ENCODE data around the gene AMOT.

Gene AMOT, protein sequence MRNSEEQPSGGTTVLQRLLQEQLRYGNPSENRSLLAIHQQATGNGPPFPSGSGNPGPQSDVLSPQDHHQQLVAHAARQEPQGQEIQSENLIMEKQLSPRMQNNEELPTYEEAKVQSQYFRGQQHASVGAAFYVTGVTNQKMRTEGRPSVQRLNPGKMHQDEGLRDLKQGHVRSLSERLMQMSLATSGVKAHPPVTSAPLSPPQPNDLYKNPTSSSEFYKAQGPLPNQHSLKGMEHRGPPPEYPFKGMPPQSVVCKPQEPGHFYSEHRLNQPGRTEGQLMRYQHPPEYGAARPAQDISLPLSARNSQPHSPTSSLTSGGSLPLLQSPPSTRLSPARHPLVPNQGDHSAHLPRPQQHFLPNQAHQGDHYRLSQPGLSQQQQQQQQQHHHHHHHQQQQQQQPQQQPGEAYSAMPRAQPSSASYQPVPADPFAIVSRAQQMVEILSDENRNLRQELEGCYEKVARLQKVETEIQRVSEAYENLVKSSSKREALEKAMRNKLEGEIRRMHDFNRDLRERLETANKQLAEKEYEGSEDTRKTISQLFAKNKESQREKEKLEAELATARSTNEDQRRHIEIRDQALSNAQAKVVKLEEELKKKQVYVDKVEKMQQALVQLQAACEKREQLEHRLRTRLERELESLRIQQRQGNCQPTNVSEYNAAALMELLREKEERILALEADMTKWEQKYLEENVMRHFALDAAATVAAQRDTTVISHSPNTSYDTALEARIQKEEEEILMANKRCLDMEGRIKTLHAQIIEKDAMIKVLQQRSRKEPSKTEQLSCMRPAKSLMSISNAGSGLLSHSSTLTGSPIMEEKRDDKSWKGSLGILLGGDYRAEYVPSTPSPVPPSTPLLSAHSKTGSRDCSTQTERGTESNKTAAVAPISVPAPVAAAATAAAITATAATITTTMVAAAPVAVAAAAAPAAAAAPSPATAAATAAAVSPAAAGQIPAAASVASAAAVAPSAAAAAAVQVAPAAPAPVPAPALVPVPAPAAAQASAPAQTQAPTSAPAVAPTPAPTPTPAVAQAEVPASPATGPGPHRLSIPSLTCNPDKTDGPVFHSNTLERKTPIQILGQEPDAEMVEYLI

DNA sequence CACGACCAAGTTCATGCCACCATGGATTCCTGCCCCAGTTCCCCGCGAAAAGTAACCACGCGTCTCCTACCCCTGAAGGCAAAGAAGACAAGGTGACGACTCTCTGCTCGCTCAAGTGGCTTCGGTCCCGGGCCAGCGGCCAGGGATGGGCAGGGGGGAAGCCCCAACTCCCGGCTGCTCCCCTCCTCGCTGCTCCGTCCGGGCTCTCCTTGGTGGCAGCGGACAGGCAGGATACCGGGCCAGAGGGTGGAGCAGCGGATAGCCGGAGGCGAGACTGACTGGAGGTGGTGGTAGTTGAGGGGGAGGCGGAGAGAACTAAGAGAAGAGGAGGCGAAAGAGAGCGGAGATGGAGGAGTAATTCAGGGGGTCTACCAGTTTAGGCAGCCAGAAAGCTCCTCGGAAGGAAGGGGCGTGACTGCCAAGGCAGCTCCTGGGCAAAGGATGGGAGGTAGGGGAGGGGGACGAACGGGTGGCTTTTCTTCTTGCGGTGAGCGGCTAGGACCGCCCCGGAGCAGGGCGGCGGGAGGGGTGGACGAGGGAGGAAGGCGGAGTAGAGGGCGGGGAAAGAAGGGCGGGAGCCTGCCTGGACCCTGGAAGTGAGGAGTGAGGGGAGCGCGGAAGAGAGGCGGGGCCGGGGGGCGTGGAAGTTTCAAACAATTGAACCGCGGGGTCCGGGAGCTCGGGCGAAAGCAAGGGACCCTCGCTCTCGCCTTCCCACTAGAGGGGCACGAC lies at the start of gene AMOT:
Gene AMOT (minus strand): TSS at position 450 of the 732 bp plus-strand sequence. CDS start 17,705 bp downstream, outside the sequence.
- TF ChIP-seq GATA2 (IDR thresholded peaks at IDR 0.05; ENCODE audit: low read depth, low read length) (no peak), GATA3 (IDR thresholded peaks at IDR 0.05; ENCODE audit: low read depth, low read length) (no peak)

DNA sequence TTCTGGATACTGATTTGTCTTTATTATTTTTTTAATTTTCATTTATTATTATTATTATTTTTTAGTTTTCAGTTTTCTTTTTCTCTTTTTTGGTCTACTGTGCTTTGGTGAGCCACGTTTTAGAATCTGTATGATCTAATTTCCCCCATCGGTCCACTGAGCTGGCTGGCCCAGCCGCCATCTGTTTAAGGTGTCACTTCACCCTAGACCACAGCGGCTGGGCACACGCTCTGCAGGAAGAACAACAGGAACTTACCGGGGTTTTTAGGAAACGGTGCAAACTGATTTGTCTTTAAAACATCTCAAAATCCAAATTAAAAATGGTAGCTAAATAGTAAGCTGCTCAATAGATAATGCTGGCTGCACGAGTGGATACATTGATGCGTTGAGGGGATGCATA lies 48.8 kb upstream of the AMOT start:
- TF ChIP-seq GATA2 (IDR thresholded peaks at IDR 0.05; ENCODE audit: low read depth, low read length) (no peak), GATA3 (IDR thresholded peaks at IDR 0.05; ENCODE audit: low read depth, low read length) (no peak)

DNA sequence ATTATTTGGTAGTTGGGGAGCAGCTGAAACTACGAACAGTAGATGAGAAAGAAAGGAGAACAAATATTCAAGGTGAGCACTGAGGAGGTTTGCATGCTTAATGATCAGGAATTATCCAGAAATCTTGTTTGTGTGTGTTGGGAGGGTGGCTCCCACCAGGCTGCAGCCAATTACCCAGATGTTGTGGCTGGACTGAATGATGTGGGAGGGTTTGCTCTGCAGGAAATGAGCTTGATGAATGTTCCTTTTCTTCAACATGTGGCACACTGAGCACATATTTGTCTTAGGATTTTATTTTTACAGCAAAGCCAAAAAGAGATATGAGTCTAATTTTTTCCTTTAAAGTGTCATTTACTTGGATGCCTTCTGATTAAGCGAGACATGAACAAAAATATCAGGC lies 48.3 kb upstream of the AMOT start:
- no peak for TF ChIP-seq GATA2 (IDR thresholded peaks at IDR 0.05; ENCODE audit: low read depth, low read length)
- TF ChIP-seq GATA3 (IDR thresholded peaks at IDR 0.05; ENCODE audit: low read depth, low read length), result no peak

DNA sequence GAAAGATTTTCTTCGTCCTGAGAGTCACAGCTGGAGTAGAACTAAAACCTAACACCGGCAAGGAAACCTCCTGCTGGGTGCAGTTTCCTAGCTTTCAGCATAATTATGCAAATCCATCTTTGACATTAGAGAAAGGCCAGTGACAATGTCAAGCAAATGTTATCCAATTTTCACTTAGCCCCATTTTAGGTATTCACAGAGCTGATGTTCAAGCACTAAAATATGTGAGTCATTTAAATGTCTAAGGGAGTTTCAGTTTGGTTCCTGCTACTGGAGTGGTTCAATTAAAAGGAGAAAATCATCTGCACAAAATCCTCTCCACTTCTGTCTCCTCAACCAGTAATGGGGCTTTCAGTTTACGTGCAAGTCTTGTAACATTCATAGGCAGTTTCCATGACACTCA lies 37.1 kb upstream of the AMOT start:
- no peak for TF ChIP-seq GATA3 (IDR thresholded peaks at IDR 0.05; ENCODE audit: low read depth, low read length)
- TF ChIP-seq GATA2 (IDR thresholded peaks at IDR 0.05; ENCODE audit: low read depth, low read length), result no peak

DNA sequence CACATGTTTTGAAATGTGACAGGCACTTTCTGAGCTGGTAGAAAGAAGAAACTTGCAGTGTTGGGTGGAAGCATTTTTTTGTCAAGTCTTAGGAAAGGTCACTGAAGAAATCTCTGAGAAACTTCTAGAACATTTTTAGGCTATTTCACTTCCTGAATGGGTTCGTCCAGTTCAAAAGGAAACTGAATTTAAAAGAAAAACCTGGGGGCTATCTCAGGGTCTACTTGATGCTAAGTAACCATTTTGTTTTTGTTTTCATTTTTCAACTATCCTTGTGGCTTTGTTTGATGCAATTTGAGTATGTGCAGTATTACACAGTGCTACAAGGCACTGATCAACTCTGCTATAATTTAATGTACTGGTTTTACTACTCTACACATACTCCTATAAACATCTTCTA lies 34.0 kb upstream of the AMOT start:
- TF ChIP-seq GATA2 (IDR thresholded peaks at IDR 0.05; ENCODE audit: low read depth, low read length), result no peak
- no peak for TF ChIP-seq GATA3 (IDR thresholded peaks at IDR 0.05; ENCODE audit: low read depth, low read length)

DNA sequence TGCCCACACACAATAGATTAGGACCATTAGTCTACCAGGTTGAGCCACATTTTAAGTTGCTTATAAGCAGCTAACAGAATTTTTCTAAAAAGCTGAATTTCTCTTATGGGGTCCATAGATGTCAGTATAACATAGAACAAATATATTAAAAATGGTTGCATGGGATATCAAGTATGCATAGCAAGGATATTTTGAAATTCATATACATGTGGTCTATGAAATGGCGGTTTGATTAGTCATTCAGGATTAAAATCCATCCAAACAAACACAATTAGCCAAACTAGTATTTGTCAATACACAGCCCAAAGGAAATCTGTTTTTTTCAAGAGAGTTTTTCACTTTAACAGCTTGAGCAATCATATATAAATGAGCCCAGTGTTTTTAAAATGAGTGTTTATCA lies 33.5 kb upstream of the AMOT start:
- TF ChIP-seq GATA3 (IDR thresholded peaks at IDR 0.05; ENCODE audit: low read depth, low read length), result no peak
- no peak for TF ChIP-seq GATA2 (IDR thresholded peaks at IDR 0.05; ENCODE audit: low read depth, low read length)

DNA sequence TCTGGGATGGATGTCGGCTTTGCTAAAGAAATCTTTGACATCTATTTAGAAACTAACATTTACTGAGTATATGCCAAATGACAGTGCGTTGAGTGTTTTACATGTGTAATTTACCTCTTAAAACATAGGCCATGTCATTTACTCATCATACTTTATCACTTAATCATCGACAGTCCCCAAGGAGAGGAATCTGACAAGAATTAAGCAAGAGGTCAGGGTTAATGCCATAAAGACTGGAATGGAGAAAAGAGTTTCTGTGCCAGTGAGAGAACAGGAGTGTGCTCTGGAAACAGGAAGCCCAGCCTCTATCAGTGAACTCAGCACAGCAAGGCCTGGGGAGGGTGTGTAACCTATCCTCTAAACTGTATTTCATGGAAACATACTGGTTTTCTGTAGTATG lies 28.0 kb upstream of the AMOT start:
- TF ChIP-seq GATA2 (IDR thresholded peaks at IDR 0.05; ENCODE audit: low read depth, low read length), result no peak
- TF ChIP-seq GATA3 (IDR thresholded peaks at IDR 0.05; ENCODE audit: low read depth, low read length), result no peak

DNA sequence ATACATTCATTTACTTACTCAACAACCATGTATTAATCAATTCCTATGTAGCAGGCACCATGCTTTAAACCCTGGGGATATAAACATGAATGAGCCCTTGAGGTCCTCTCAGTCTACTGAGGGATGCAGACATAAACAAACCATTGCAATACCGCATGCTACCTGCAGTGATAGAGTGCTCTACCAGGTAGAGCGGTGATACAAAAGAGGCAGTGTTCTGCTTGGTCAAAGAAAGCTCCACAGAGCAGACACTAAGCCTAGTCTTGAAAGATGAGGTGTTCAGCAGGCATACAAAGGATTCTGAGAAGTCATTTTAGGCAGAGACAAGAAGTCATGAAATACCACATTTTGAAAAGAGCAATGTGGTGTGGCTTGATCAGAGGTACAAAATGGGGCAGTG lies 26.9 kb upstream of the AMOT start:
- TF ChIP-seq GATA3 (IDR thresholded peaks at IDR 0.05; ENCODE audit: low read depth, low read length) (no peak), GATA2 (IDR thresholded peaks at IDR 0.05; ENCODE audit: low read depth, low read length) (no peak)

DNA sequence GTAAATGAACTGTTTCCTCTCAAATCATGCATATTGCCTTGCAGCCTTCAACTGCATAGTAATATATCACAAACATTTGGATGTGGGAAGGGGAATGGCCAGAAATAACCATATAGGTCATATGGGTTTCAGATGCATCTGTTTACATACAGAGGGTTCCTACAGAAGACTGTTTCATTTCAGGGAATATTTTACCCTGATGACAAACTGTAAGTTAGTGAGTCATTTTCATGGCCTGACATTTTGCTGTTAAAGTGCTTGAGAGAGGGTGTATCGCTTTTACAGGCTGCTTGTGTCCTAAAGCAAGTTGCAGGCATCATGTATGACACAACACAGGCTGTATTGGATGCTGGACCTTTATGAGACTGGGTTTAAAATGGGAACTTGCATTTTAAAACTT lies 25.5 kb upstream of the AMOT start:
- no peak for TF ChIP-seq GATA2 (IDR thresholded peaks at IDR 0.05; ENCODE audit: low read depth, low read length)
- no peak for TF ChIP-seq GATA3 (IDR thresholded peaks at IDR 0.05; ENCODE audit: low read depth, low read length)

DNA sequence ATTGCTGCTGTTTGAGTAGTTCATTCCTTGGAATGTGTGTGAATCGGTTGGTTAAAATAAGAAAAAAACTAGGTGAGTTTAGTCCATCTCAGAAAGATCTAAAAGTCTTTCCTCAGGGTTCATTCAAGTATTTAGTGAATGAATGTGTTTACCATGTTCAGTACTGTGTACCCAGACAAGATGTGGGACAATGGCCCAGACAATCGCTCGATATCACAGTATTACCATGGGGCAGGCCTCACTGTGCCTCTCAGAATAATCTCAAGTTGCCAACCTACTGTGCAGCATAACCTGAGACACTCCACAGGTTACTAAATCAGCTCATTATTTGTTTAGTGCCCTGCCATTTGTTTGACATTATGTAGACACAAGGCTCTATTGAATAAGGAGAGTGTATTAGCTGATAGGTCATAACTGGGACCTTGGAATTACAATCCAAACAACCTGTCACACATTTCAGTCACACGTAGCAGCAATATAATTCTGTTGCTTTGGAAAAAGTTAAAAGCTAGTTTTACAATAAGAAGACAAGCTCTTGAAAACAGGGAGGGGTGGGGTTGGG lies 24.9 kb upstream of the AMOT start:
- TF ChIP-seq GATA3 (IDR thresholded peaks at IDR 0.05; ENCODE audit: low read depth, low read length), result no peak
- no peak for TF ChIP-seq GATA2 (IDR thresholded peaks at IDR 0.05; ENCODE audit: low read depth, low read length)

DNA sequence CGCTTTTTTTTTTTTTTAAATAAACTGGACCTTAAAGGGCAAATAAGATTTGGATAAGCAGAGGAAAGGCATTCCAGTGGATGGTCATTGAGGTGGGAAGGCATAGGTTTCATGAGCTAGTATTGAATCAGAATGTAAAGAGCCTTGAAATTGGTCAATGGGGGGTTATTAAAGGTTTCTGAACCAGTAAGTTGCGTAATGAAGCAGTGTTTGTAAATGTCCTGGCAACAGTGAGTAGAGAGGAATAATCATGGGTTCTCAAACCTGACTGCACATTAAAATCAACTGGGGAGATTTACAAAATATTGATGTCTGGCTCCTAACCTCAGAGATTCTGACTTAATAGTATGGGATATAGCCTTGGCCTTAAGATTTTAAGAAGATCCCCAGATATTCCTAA lies 23.2 kb upstream of the AMOT start:
- no peak for TF ChIP-seq GATA3 (IDR thresholded peaks at IDR 0.05; ENCODE audit: low read depth, low read length)
- no peak for TF ChIP-seq GATA2 (IDR thresholded peaks at IDR 0.05; ENCODE audit: low read depth, low read length)

DNA sequence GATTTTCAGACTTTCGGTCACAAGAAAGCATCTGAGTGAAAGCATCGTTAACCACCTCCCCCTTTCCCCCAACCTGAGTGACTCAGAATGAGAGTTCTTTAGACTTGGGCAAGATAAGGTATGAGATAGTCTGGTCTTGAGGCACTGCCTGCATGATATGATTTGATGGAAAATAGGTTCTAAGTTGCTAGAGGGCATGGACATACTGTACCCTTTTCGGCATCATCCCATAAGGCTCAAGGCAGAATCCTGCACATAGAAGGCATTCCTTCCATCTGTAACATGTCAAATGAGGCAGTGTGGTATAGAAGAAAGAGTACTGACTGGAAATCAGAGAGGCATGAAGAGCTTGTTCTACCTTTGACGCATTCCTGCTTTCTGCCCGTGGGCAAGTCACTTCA lies 16.8 kb upstream of the AMOT start:
- TF ChIP-seq GATA3 (IDR thresholded peaks at IDR 0.05; ENCODE audit: low read depth, low read length) (no peak), GATA2 (IDR thresholded peaks at IDR 0.05; ENCODE audit: low read depth, low read length) (no peak)

DNA sequence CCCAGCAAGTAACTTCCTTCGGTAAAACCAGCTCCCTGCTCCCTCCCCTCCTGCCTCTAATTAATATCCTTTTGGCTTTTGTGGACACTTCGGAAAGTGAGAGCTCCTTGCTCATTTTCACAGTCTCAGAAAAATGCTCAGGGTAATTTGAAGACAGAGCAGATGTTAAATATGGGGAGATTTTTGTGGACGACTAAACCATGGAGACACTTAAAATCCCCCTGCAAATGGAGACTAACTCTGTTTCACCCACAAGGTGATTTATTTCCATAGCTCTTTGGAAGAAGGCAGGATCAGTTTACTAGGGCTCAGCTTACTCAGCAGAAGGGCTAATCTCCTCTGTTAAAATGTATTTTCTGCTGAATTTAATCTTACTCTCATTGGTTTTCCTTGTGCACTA lies 12.2 kb upstream of the AMOT start:
- TF ChIP-seq GATA2 (IDR thresholded peaks at IDR 0.05; ENCODE audit: low read depth, low read length), result no peak
- no peak for TF ChIP-seq GATA3 (IDR thresholded peaks at IDR 0.05; ENCODE audit: low read depth, low read length)

All from SH-SY5Y (cell line).